Activated T-cell treated with anti-CD3 and anti-CD28 coated beads, Interleukin-2, amount 50 U/mL, for 24 hours (primary cell): ENCODE data around the gene MIPEP.

Source experiments
- DNase-seq: peaks from one replicate; pipeline ENCODE4 v3.0.0-alpha.2; 2020
- H3K27ac Mint-ChIP-seq: 2 replicates; pipeline ENCODE4 v1.8.0; 2020; ENCODE audit warnings: mild to moderate bottlenecking, mixed read lengths
- H3K27me3 Mint-ChIP-seq: 2 replicates; pipeline ENCODE4 v1.8.0; 2020; ENCODE audit warnings: mixed read lengths
- H3K36me3 Mint-ChIP-seq: 2 replicates; pipeline ENCODE4 v1.8.0; 2020; ENCODE audit warnings: low read depth, mixed read lengths
- H3K4me1 Mint-ChIP-seq: 2 replicates; pipeline ENCODE4 v1.8.0; 2020; ENCODE audit warnings: low read depth, mixed read lengths
- H3K4me3 Mint-ChIP-seq: 2 replicates; pipeline ENCODE4 v1.8.0; 2020; ENCODE audit warnings: mild to moderate bottlenecking, moderate library complexity, mixed read lengths
- H3K9me3 Mint-ChIP-seq: 2 replicates; pipeline ENCODE4 v1.8.0; 2020; ENCODE audit warnings: mixed read lengths

The MIPEP gene

GRCh38 chr13:23731709-23732108 is 157.5 kb downstream of the MIPEP start:
- no peak for DNase-seq
- H3K4me1 Mint-ChIP-seq = peaks cover 2% of the 10 kb centered on the region
- H3K4me3 Mint-ChIP-seq = no peak overlapping the region
- H3K27ac Mint-ChIP-seq = no peak overlapping the region
- no peaks in the 10 kb centered on the region for H3K27me3 Mint-ChIP-seq
- H3K9me3 Mint-ChIP-seq = no peaks in the 10 kb centered on the region
- H3K36me3 Mint-ChIP-seq = peaks cover 20% of the 10 kb centered on the region

- no peak overlapping the region for H3K4me3 Mint-ChIP-seq
- no peak for DNase-seq
- no peak overlapping the region for H3K27ac Mint-ChIP-seq
These were observed 158.9 kb downstream of the MIPEP start for GRCh38 chr13:23730251-23730650.

GRCh38 chr13:23729531-23729930 is 159.7 kb downstream of the MIPEP start:
- Mint-ChIP-seq H3K4me1 (peaks cover 2% of the 10 kb centered on the region), H3K36me3 (peaks cover 17% of the 10 kb centered on the region), H3K4me3 (no peak overlapping the region), H3K9me3 (no peaks in the 10 kb centered on the region), H3K27ac (no peak overlapping the region), H3K27me3 (no peaks in the 10 kb centered on the region)
- DNase-seq = no peak

More at GRCh38 chr13:23730251-23730650, 158.9 kb downstream of the MIPEP start:
- peaks cover 17% of the 10 kb centered on the region for H3K36me3 Mint-ChIP-seq
- H3K9me3 Mint-ChIP-seq = no peaks in the 10 kb centered on the region
- H3K27me3 Mint-ChIP-seq = no peaks in the 10 kb centered on the region
- H3K4me1 Mint-ChIP-seq = peaks cover 2% of the 10 kb centered on the region

GRCh38 chr13:23728807-23729206 is 160.4 kb downstream of the MIPEP start:
- H3K4me1 Mint-ChIP-seq = peaks cover 2% of the 10 kb centered on the region
- H3K4me3 Mint-ChIP-seq = no peak overlapping the region
- no peak for DNase-seq
- peaks cover 17% of the 10 kb centered on the region for H3K36me3 Mint-ChIP-seq
- H3K27me3 Mint-ChIP-seq = no peaks in the 10 kb centered on the region
- H3K9me3 Mint-ChIP-seq = no peaks in the 10 kb centered on the region
- H3K27ac Mint-ChIP-seq = no peak overlapping the region

- peaks cover 13% of the 10 kb centered on the region for H3K36me3 Mint-ChIP-seq
- no peaks in the 10 kb centered on the region for H3K4me1 Mint-ChIP-seq
- no peaks in the 10 kb centered on the region for H3K9me3 Mint-ChIP-seq
- DNase-seq = no peak
- H3K27me3 Mint-ChIP-seq = no peaks in the 10 kb centered on the region
- no peak overlapping the region for H3K4me3 Mint-ChIP-seq
- H3K27ac Mint-ChIP-seq = no peak overlapping the region
These were observed 163.3 kb downstream of the MIPEP start for GRCh38 chr13:23725922-23726321.

GRCh38 chr13:23724196-23724970 is 164.8 kb downstream of the MIPEP start:
- Mint-ChIP-seq H3K9me3 (no peaks in the 10 kb centered on the region), H3K27ac (no peak overlapping the region), H3K27me3 (no peaks in the 10 kb centered on the region), H3K36me3 (peaks cover 11% of the 10 kb centered on the region), H3K4me3 (no peak overlapping the region), H3K4me1 (peaks cover 2% of the 10 kb centered on the region)
- DNase-seq = no peak

GRCh38 chr13:23723471-23723870 is 165.7 kb downstream of the MIPEP start:
- Mint-ChIP-seq H3K36me3 (peaks cover 3% of the 10 kb centered on the region), H3K4me3 (no peak overlapping the region), H3K4me1 (peaks cover 11% of the 10 kb centered on the region), H3K27me3 (no peaks in the 10 kb centered on the region), H3K27ac (no peak overlapping the region), H3K9me3 (no peaks in the 10 kb centered on the region)
- DNase-seq = no peak

- no peak overlapping the region for H3K4me3 Mint-ChIP-seq
- no peaks in the 10 kb centered on the region for H3K27me3 Mint-ChIP-seq
- peaks cover 15% of the 10 kb centered on the region for H3K4me1 Mint-ChIP-seq
- no peak for DNase-seq
- no peaks in the 10 kb centered on the region for H3K9me3 Mint-ChIP-seq
- peaks cover 2% of the 10 kb centered on the region for H3K36me3 Mint-ChIP-seq
- no peak overlapping the region for H3K27ac Mint-ChIP-seq
These were observed 166.3 kb downstream of the MIPEP start for GRCh38 chr13:23722726-23723453.

- no peak for DNase-seq
- Mint-ChIP-seq H3K27me3 (no peaks in the 10 kb centered on the region), H3K4me1 (peaks cover 19% of the 10 kb centered on the region), H3K36me3 (no peaks in the 10 kb centered on the region), H3K9me3 (no peaks in the 10 kb centered on the region), H3K4me3 (no peak overlapping the region), H3K27ac (no peak overlapping the region)
These were observed 170.2 kb downstream of the MIPEP start for GRCh38 chr13:23718996-23719395.

- Mint-ChIP-seq H3K27ac (no peak overlapping the region), H3K9me3 (peaks cover 4% of the 10 kb centered on the region), H3K27me3 (no peaks in the 10 kb centered on the region), H3K4me1 (peaks cover 19% of the 10 kb centered on the region), H3K36me3 (no peaks in the 10 kb centered on the region), H3K4me3 (no peak overlapping the region)
- DNase-seq = no peak
These were observed 172.8 kb downstream of the MIPEP start for GRCh38 chr13:23716401-23716800.

GRCh38 chr13:23715762-23716235 is 173.4 kb downstream of the MIPEP start:
- no peak overlapping the region for H3K4me3 Mint-ChIP-seq

GRCh38 chr13:23715092-23715761 is 174.0 kb downstream of the MIPEP start:
- no peak for DNase-seq
- Mint-ChIP-seq H3K27me3 (no peaks in the 10 kb centered on the region), H3K36me3 (no peaks in the 10 kb centered on the region), H3K4me3 (no peak overlapping the region), H3K9me3 (peaks cover 4% of the 10 kb centered on the region), H3K27ac (no peak overlapping the region), H3K4me1 (peaks cover 19% of the 10 kb centered on the region)

More at GRCh38 chr13:23715762-23716235, 173.4 kb downstream of the MIPEP start:
- H3K9me3 Mint-ChIP-seq = peaks cover 4% of the 10 kb centered on the region
- no peak overlapping the region for H3K27ac Mint-ChIP-seq
- no peak for DNase-seq
- no peaks in the 10 kb centered on the region for H3K27me3 Mint-ChIP-seq
- peaks cover 19% of the 10 kb centered on the region for H3K4me1 Mint-ChIP-seq
- H3K36me3 Mint-ChIP-seq = no peaks in the 10 kb centered on the region

GRCh38 chr13:23714672-23715071 is 174.5 kb downstream of the MIPEP start:
- no peaks in the 10 kb centered on the region for H3K36me3 Mint-ChIP-seq
- peaks cover 4% of the 10 kb centered on the region for H3K9me3 Mint-ChIP-seq
- H3K4me1 Mint-ChIP-seq = peaks cover 19% of the 10 kb centered on the region
- no peak for DNase-seq
- no peak overlapping the region for H3K27ac Mint-ChIP-seq
- H3K27me3 Mint-ChIP-seq = no peaks in the 10 kb centered on the region
- H3K4me3 Mint-ChIP-seq = no peak overlapping the region

- Mint-ChIP-seq H3K9me3 (peaks cover 4% of the 10 kb centered on the region), H3K27me3 (no peaks in the 10 kb centered on the region), H3K36me3 (no peaks in the 10 kb centered on the region), H3K4me3 (no peak overlapping the region), H3K4me1 (no peaks in the 10 kb centered on the region), H3K27ac (no peak overlapping the region)
- DNase-seq = no peak
These were observed 177.8 kb downstream of the MIPEP start for GRCh38 chr13:23711355-23711754.
